ENCODE measurements around the gene ITPRIPL2. TPM values are rescaled to one million over a fixed set of nuclear protein-coding genes. Genes with fewer than 3 reads are reported as not detected.

ITPRIPL2 gene
- total and polyA plus RNA-seq, 2 of the 4 experiments (the other 2 are of a cell fraction): 9.2 to 11.1 TPM

DNA sequence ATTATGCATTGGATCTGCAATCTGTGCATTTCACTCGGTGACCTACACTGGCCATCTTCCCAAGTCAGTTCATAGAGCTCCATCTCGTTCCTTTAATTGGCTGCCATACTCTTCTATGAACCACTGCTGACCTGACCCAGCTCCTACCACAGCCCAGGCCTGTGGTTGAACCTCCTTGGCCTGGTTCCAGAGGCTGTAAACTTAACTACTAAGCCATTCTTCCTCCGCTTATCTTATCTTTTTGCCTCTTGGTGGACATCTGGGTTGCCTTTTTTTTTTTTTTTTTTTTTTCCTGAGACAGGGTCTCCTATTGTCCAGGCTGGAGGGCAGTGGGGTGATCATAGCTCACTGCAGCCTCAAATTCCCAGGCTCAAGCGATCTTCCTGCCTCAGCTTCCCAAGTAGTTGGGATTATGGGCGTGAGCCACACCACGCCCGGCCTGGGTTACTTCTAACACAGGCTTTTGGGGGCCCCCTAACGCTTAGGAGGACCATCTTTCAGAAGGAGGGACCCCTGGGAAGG is 28.0 kb upstream of the ITPRIPL2 start:
- no peaks in the 10 kb centered on the region for H3K79me1 ChIP-seq (ENCODE audit: low read depth in 1 of 2, low read length in 2 of 2)
- no peaks in the 10 kb centered on the region for H4K20me1 ChIP-seq (ENCODE audit: insufficient read depth, low read length)
- H4K5ac ChIP-seq (ENCODE audit: low read depth, low read length): no peak overlapping the region
- in situ Hi-C loops (cut with MboI; ENCODE audit: low sequenced_read_pairs) (loop anchor here (5.0 kb wide), 2 partner anchors 292 to 417 kb away; no protein-coding TSS in a partner anchor), intact Hi-C loops (cut with micrococcal nuclease) (loop anchor here (1.0 to 5.0 kb wide), 6 partner anchors 28 to 437 kb away; partner anchors contain the start of genes CCP110, GDE1 and ITPRIPL2), dilution Hi-C loops (cut with HindIII; ENCODE audit: low sequenced_read_pairs, unreplicated experiment) (no loop called here)
- no peak overlapping the region for H3K56ac ChIP-seq (ENCODE audit: extremely low read depth, insufficient read depth, low read length)
- H2AFZ ChIP-seq (replicated peaks; ENCODE audit: low read length, poor library complexity): peak overlapping the region; percentile 86
- no peak overlapping the region for H4K91ac ChIP-seq (ENCODE audit: insufficient read depth, low read depth, low read length)
- H2BK120ac ChIP-seq (ENCODE audit: low read depth, low read length): no peak overlapping the region
- no peaks in the 10 kb centered on the region for H3K9me3 ChIP-seq (ENCODE audit: control insufficient read depth, insufficient read depth, low read length)
- no peak overlapping the region for H2AK9ac ChIP-seq (replicated peaks; ENCODE audit: low read depth, low read length, poor library complexity)
- no peaks in the 10 kb centered on the region for H3K36me3 ChIP-seq (ENCODE audit: control insufficient read depth, insufficient read depth, low read length)
- ChIA-PET POLR2A (ENCODE audit: unreplicated experiment) (no interaction called here), CTCF (interaction anchor here (0.6 to 2.1 kb wide), 13 partner anchors 15 to 1603 kb away, joined by 3 to 7 read pairs (median 3); partner anchors contain the start of gene ITPRIPL2)
- H3K4me3 ChIP-seq (ENCODE audit: insufficient read depth, low read depth, low read length): no peak overlapping the region
- no peak overlapping the region for H3K27ac ChIP-seq (ENCODE audit: insufficient read depth, low read length)
- no peak overlapping the region for H3K4me2 ChIP-seq (ENCODE audit: low read depth, low read length)
- 20% methylated on average over 2 of the region's 8 CpGs; no CpG with 5 or more reads in 1 of the 2 experiments for WGBS, 2 experiments (ENCODE audit: extremely low coverage in 2 of 2, insufficient read length in 1 of 2)
- H3K27me3 ChIP-seq (ENCODE audit: control insufficient read depth, insufficient read depth, low read length): no peaks in the 10 kb centered on the region
- no peak overlapping the region for H2AK5ac ChIP-seq (ENCODE audit: low read depth, low read length)
- no peak overlapping the region for H2BK15ac ChIP-seq (ENCODE audit: low read depth, low read length)
- no peak overlapping the region for H4K8ac ChIP-seq (ENCODE audit: low read depth in 2 of 2, low read length in 2 of 2)
- ATAC-seq (ENCODE audit: low read depth) (no peak), DNase-seq (no peak)
- H3K9me1 ChIP-seq (ENCODE audit: insufficient read depth, low read length): no peaks in the 10 kb centered on the region
- no peak overlapping the region for H3K18ac ChIP-seq (ENCODE audit: low read depth, low read length)
- no peak overlapping the region for H2BK20ac ChIP-seq (ENCODE audit: low read depth, low read length)
- H3K23ac ChIP-seq (ENCODE audit: low read depth, low read length): no peak overlapping the region
- peaks cover 2% of the 10 kb centered on the region; the same call in 1 of the 2 replicates for H3K4me1 ChIP-seq (ENCODE audit: control insufficient read depth, insufficient read depth, low read length)
- no peak overlapping the region for H3K14ac ChIP-seq (replicated peaks; ENCODE audit: low read depth, low read length)
- H3K9ac ChIP-seq (ENCODE audit: low read depth, low read length): no peak overlapping the region
- no peak overlapping the region for H3K4ac ChIP-seq (ENCODE audit: low read depth, low read length)
- TF ChIP-seq POLR2A (IDR thresholded peaks at IDR 0.05; ENCODE audit: low read depth, low read length) (no peak), NFE2L2 (IDR thresholded peaks at IDR 0.05; ENCODE audit: low read depth, low read length) (no peak), BHLHE40 (IDR thresholded peaks at IDR 0.05; ENCODE audit: low read depth, low read length) (no peak), CEBPB (IDR thresholded peaks at IDR 0.05; ENCODE audit: low read depth, low read length) (no peak), MAFK (IDR thresholded peaks at IDR 0.05; ENCODE audit: low read depth, low read length) (no peak)
- no TSS peak for BruUV-seq (replicated peaks)
- no peak overlapping the region for H2BK5ac ChIP-seq (ENCODE audit: low read depth, low read length, poor library complexity, severe bottlenecking)
